ENCODE measurements around the gene ARHGEF4.

DNA sequence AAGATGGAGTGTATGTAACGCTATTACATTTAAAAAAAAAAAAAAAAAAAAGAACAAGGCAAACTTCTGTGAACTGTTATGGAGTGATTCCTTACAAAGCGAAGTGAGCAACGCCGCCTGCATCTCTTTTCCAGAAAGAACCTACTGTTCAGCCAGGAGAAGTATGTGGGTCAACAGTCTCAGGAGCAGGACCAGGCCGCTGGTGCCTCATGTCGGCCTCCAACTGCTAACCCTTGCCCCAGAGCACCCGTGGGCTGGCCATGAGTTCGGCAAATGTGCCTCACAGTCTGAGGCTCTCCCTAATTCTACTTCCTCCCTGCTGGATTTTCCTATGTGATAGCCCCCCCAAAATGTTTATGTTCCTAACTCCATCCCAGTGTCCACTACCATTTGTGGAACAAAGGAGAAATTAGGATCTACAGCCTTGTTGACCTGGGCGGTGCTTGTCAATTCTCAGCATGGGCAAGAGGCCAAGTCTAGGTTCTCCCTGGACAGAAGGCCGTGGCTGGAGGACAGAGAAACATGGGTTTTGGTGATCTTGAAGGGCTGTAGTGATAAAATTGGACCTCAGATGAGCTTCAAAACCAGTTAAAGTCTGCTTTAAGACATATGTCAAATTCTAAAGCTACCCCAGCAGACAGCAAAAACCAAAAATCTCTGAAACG is 240.6 kb downstream of the ARHGEF4 start:
- TF ChIP-seq, protein P1, sequence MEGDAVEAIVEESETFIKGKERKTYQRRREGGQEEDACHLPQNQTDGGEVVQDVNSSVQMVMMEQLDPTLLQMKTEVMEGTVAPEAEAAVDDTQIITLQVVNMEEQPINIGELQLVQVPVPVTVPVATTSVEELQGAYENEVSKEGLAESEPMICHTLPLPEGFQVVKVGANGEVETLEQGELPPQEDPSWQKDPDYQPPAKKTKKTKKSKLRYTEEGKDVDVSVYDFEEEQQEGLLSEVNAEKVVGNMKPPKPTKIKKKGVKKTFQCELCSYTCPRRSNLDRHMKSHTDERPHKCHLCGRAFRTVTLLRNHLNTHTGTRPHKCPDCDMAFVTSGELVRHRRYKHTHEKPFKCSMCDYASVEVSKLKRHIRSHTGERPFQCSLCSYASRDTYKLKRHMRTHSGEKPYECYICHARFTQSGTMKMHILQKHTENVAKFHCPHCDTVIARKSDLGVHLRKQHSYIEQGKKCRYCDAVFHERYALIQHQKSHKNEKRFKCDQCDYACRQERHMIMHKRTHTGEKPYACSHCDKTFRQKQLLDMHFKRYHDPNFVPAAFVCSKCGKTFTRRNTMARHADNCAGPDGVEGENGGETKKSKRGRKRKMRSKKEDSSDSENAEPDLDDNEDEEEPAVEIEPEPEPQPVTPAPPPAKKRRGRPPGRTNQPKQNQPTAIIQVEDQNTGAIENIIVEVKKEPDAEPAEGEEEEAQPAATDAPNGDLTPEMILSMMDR (conservative IDR thresholded peaks at IDR 0.05) = no peak
- no peak for TF ChIP-seq EZH2 (IDR thresholded peaks at IDR 0.05; ENCODE audit: low read depth)
